ENCODE measurements around the gene HOOK1.
"Not testable (repeated sequence)": the region's sequence is repeated elsewhere in the genome, so short reads cannot be mapped to it uniquely, and the experiment has no call there.

Gene HOOK1

DNA sequence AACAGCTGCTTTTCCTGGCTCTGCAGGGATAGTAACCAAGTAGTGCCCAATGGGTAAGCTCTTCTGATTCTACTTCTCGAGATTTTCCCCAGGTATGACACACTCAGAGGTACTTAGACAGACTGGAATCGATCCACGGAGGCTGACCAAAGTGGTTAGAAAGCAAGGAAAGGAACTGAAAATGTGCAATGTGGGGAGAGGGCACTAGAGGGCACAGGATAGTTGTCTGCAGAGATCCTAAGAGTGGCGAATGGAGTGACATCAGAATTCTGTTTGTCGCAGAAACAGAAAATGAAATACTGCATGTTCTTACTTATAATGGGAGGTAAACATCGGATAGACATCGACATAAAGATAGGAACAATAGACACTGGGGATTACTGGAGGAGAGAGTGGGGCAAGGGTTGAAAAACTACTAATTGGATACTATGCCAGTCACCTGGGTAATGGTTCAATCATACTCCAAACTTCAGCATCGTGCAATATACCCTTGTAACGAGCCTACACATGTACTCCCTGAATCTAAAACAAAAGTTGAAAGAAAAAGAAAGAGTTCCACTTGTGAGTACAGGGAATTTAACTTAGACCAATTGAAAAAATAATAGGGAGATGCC lies 88.5 kb downstream of the HOOK1 start:
- TF ChIP-seq, protein P1, sequence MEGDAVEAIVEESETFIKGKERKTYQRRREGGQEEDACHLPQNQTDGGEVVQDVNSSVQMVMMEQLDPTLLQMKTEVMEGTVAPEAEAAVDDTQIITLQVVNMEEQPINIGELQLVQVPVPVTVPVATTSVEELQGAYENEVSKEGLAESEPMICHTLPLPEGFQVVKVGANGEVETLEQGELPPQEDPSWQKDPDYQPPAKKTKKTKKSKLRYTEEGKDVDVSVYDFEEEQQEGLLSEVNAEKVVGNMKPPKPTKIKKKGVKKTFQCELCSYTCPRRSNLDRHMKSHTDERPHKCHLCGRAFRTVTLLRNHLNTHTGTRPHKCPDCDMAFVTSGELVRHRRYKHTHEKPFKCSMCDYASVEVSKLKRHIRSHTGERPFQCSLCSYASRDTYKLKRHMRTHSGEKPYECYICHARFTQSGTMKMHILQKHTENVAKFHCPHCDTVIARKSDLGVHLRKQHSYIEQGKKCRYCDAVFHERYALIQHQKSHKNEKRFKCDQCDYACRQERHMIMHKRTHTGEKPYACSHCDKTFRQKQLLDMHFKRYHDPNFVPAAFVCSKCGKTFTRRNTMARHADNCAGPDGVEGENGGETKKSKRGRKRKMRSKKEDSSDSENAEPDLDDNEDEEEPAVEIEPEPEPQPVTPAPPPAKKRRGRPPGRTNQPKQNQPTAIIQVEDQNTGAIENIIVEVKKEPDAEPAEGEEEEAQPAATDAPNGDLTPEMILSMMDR (IDR thresholded peaks at IDR 0.05; ENCODE audit: low read depth, low read length) = peak; percentile 52
- no peak overlapping the region for H3K4me3 ChIP-seq (replicated peaks in 1 of 2; ENCODE audit: low read depth in 2 of 2, low read length in 2 of 2)
- DNase-seq (ENCODE audit: low read depth in 2 of 2) = peak; percentile 11 to 30

DNA sequence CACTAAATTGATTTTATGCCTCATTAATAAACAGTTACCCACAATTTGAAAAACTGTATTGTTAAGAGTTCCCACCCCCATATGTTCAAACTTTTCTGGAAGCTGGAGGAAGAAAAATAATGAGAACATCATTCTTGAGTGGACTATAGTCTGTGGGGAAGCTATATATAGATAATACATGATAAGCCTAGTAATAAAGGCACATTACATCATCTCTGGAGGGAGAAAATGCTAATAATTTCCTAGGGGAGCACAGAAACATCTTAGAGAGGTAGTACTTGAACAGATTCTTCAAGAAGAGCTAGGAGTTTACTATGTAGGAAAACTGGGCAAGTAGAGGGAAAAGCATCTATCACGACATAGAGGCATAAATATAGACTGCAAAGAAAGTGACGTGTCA lies 92.2 kb downstream of the HOOK1 start:
- TF ChIP-seq, protein P1 (IDR thresholded peaks at IDR 0.05; ENCODE audit: low read depth, low read length) = no peak
- no peak for DNase-seq (ENCODE audit: low read depth in 2 of 2)

DNA sequence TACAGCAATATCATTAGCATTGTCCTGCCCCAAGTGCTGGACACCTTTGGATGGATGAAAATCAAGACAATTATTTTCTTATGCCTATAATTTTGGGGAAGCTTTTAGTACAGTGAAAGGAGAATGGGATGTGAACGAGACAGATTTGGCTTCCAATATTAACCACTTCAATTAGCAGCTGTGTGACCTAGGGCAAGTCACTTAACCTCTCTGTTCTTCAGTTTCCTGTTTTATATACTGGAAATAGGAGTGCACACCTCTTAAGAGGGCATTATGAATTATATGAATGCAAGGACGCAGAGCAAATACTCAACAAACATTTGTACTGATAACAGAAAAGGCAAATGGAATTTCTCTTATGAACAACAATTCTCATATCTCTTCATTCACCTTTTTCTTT lies 93.3 kb downstream of the HOOK1 start:
- TF ChIP-seq, protein P1 (IDR thresholded peaks at IDR 0.05; ENCODE audit: low read depth, low read length) = no peak
- DNase-seq (ENCODE audit: low read depth in 2 of 2) = no peak
- no peak overlapping the region for H3K4me3 ChIP-seq (replicated peaks in 1 of 2; ENCODE audit: low read depth in 2 of 2, low read length in 2 of 2)

More for the DNA sequence above, 92.2 kb downstream of the HOOK1 start:
- no peak overlapping the region for H3K4me3 ChIP-seq (replicated peaks in 1 of 2; ENCODE audit: low read depth in 2 of 2, low read length in 2 of 2)

DNA sequence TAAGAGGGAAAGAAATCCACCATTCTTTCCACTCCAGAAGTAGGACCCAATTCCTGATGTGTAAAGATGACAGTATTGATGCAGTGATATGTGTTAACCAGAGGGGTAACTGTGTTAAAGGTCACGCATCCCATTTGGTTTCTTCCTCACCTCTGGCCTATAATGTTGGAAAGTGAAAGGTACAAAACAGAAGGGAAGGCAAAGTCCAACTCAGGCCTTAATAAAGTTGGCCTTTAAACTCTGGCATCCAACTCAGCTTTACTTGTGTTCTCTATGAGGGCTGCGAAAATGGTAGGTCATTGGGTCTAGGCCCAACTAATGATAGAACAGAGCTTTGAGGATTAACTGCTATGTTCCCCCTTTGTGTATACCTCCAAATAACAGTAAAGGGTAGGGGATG lies 93.9 kb downstream of the HOOK1 start:
- TF ChIP-seq, protein P1 (IDR thresholded peaks at IDR 0.05; ENCODE audit: low read depth, low read length) = no peak
- no peak for DNase-seq (ENCODE audit: low read depth in 2 of 2)
- no peak overlapping the region for H3K4me3 ChIP-seq (replicated peaks in 1 of 2; ENCODE audit: low read depth in 2 of 2, low read length in 2 of 2)

DNA sequence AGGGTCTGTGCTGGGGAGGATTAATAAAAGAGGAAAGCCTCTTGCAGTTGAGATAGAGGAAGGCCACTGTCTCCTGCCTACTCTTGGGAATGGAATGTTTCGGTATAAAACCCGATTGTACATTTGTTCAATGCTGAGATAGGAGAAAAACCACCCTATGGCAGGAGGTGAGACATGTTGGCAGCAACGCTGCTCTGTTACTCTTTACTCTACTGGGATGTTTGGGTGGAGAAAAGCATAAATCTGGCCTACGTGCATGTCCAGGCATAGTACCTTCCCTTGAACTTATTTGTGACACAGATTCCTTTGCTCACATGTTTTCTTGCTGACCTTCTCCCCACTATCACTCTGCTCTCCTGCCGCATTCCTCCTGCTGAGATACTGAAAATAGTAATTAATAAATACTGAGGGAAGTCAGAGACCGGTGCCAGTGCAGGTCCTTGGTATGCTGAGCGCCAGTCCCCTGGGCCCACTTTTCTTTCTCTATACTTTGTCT lies 100.1 kb downstream of the HOOK1 start:
- DNase-seq (ENCODE audit: low read depth in 2 of 2); H3K4me3 ChIP-seq (replicated peaks in 1 of 2; ENCODE audit: low read depth in 2 of 2, low read length in 2 of 2): not testable (repeated sequence)

DNA sequence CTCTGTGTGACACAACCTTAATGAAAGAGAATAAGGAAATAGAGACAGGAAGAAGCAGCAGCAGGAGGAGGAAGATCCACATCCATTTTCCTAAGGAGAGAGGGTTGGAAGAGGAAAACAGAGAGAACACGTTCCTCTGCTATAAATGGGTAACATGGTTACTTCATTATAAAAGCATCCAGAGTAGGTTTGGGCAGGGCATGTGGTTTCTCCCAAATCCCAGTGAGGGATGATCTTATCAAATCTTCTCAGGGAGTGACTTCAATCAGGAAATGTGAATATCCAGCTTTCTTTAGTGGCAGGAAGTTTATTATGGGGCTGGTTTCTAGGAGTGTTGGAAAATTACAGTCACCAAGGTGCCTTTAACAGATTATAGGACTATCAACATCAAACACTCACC lies 100.8 kb downstream of the HOOK1 start:
- no peak overlapping the region for H3K4me3 ChIP-seq (replicated peaks in 1 of 2; ENCODE audit: low read depth in 2 of 2, low read length in 2 of 2)
- DNase-seq (ENCODE audit: low read depth in 2 of 2) = no peak
- TF ChIP-seq, protein P1 (IDR thresholded peaks at IDR 0.05; ENCODE audit: low read depth, low read length) = no peak

DNA sequence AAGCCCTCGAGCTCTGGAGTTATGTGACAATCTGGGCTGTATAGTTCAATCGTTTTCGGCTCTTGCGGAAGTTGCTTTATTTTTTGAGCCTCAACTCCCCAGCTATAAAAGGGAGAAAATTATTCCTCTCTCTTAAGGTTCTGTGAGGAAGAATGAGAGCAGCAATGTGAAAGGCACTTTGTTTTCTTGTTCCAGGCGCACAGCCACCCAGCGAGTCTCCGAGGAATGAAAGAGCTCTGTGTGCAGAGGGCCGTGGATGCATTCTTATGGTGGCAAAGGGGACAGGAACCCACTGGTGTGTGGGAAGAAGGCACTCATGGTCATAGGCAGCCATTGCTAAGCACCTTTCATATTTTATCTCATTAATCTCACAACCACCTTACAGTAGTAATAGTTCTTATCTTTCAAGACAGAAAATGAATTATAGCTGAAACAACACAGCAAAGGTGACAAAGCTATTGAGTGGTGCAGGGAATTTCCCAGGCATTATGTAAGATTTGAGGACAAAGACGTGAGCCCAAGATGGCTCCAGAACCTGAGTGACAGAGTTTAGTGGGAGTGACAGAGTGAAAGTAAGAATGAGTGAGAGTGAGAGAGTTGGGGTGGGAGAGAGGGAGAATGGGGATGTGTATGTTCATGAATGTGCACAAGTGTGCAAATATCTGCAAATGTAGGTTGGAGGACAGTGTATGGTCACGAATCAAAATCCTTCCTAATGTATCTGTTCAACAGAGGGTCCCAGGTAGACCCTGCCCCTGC lies 102.5 kb downstream of the HOOK1 start:
- no peak overlapping the region for H3K4me3 ChIP-seq (replicated peaks in 1 of 2; ENCODE audit: low read depth in 2 of 2, low read length in 2 of 2)
- no peak for DNase-seq (ENCODE audit: low read depth in 2 of 2)
- TF ChIP-seq, protein P1 (IDR thresholded peaks at IDR 0.05; ENCODE audit: low read depth, low read length) = no peak

Measured in cardiac fibroblast (primary cell).